Measurements from ENCODE around the gene MFN2. TPM values are rescaled to one million over a fixed set of nuclear protein-coding genes. Genes with fewer than 3 reads are reported as not detected.

MFN2 gene
- total and polyA plus RNA-seq, 9 of the 15 experiments (the other 6 are each of a cell fraction or from before 2014, with no cell fraction given): 10.5 to 158 (median 87.1) TPM

- TF ChIP-seq ZNF280B (CRISPR knock-in tag; IDR thresholded peaks at IDR 0.05): no peak
- no peak for TF ChIP-seq ZFP1 (CRISPR knock-in tag; IDR thresholded peaks at IDR 0.05)
- no peak for TF ChIP-seq SFPQ (IDR thresholded peaks at IDR 0.05; ENCODE audit: low read depth, low read length)
- no peak for TF ChIP-seq SNRNP70 (optimal IDR thresholded peaks at IDR 0.05; ENCODE audit: low read depth, low read length)
- no peak for TF ChIP-seq BRD9 (IDR thresholded peaks at IDR 0.05; ENCODE audit: low read depth, partially characterized antibody)
- TF ChIP-seq HMG20A (CRISPR knock-in tag; conservative IDR thresholded peaks at IDR 0.05): no peak
- TF ChIP-seq KDM5B (IDR thresholded peaks at IDR 0.05; ENCODE audit: insufficient replicate concordance, low read depth, low read length): peak; percentile 94
- TF ChIP-seq SAFB (IDR thresholded peaks at IDR 0.05; ENCODE audit: borderline replicate concordance, low read depth, low read length): peak; percentile 89
- TF ChIP-seq ADNP (tag; IDR thresholded peaks at IDR 0.05): no peak
- no peak for TF ChIP-seq HDAC3 (IDR thresholded peaks at IDR 0.05; ENCODE audit: borderline replicate concordance, partially characterized antibody)
- no peak for TF ChIP-seq SRSF1 (IDR thresholded peaks at IDR 0.05; ENCODE audit: low read depth, low read length)
- TF ChIP-seq TAF15 (IDR thresholded peaks at IDR 0.05; ENCODE audit: low read depth, low read length): no peak
- peak; percentile 37; the same call in 1 of the 2 replicates for TF ChIP-seq FOXM1 (IDR thresholded peaks at IDR 0.05; ENCODE audit: low read depth)
- 0 out of 2 replicates have a peak, but pooled peaks have one; percentile 45 for TF ChIP-seq FOXM1 (CRISPR knock-in tag; IDR thresholded peaks at IDR 0.05; ENCODE audit: low read depth)
- TF ChIP-seq ZNF263 (CRISPR knock-in tag; IDR thresholded peaks at IDR 0.05; ENCODE audit: borderline replicate concordance): 0 out of 2 replicates have a peak, but pooled peaks have one; percentile 43
- TF ChIP-seq PRDM10 (IDR thresholded peaks at IDR 0.05; ENCODE audit: partially characterized antibody): no peak
- TF ChIP-seq KLF6 (CRISPR knock-in tag; IDR thresholded peaks at IDR 0.05; ENCODE audit: borderline replicate concordance): no peak
- TF ChIP-seq ZNF780A (CRISPR knock-in tag; IDR thresholded peaks at IDR 0.05): no peak
- 0 out of 2 replicates have a peak, but pooled peaks have one; percentile 33 for TF ChIP-seq ETS1 (conservative IDR thresholded peaks at IDR 0.05; ENCODE audit: control insufficient read depth, low read depth, low read length)
These were observed 45.8 kb upstream of the MFN2 start, which contains the start of gene PLOD1 (continued) for GRCh38 chr1:11934302-11935056.
